G401.6 (cell line): ENCODE measurements around the gene POFUT2.
"Not testable (repeated sequence)": the region's sequence is repeated elsewhere in the genome, so short reads cannot be mapped to it uniquely, and the experiment has no call there.

Experiments
- FAIRE-seq: peaks from 2 replicates; lab custom pipeline; 2012; peaks lifted over from hg19 to GRCh38; lab: Jason Lieb, UNC

The POFUT2 gene

GRCh38 chr21:45309987-45310381, 22.3 kb upstream of the POFUT2 start:
- no peak for FAIRE-seq

GRCh38 chr21:45309069-45309986, 21.6 kb upstream of the POFUT2 start:
- FAIRE-seq, result no peak

GRCh38 chr21:45308194-45309068, 20.7 kb upstream of the POFUT2 start:
- no peak for FAIRE-seq

- FAIRE-seq, result not testable (repeated sequence)
These were observed 20.0 kb upstream of the POFUT2 start for GRCh38 chr21:45307597-45308158.

- FAIRE-seq, result no peak
These were observed 19.3 kb upstream of the POFUT2 start for GRCh38 chr21:45306832-45307571.

- FAIRE-seq, result no peak
These were observed 18.7 kb upstream of the POFUT2 start for GRCh38 chr21:45306453-45306831.

GRCh38 chr21:45305836-45306235, 18.1 kb upstream of the POFUT2 start:
- FAIRE-seq, result no peak

- FAIRE-seq, result no peak
These were observed 17.2 kb upstream of the POFUT2 start for GRCh38 chr21:45304945-45305344.

- FAIRE-seq, result no peak
These were observed 16.8 kb upstream of the POFUT2 start for GRCh38 chr21:45304476-45304830.

GRCh38 chr21:45303751-45304475, 16.2 kb upstream of the POFUT2 start:
- FAIRE-seq, result no peak

- FAIRE-seq, result no peak
These were observed 15.5 kb upstream of the POFUT2 start for GRCh38 chr21:45303091-45303615.

GRCh38 chr21:45302082-45303061, 14.7 kb upstream of the POFUT2 start:
- no peak for FAIRE-seq

- no peak for FAIRE-seq
These were observed 13.9 kb upstream of the POFUT2 start for GRCh38 chr21:45301521-45302081.

- no peak for FAIRE-seq
These were observed 13.3 kb upstream of the POFUT2 start for GRCh38 chr21:45300786-45301520.

- FAIRE-seq, result no peak
These were observed 12.4 kb upstream of the POFUT2 start for GRCh38 chr21:45299864-45300785.

GRCh38 chr21:45299026-45299863, 11.6 kb upstream of the POFUT2 start:
- FAIRE-seq, result no peak

GRCh38 chr21:45297869-45298268, 10.2 kb upstream of the POFUT2 start:
- FAIRE-seq, result no peak
